Common myeloid progenitor, CD34-positive (primary cell): Measurements from ENCODE around the gene EXD3.

Experiments used
- CTCF ChIA-PET: fragments of 350-600 bp; sonication (Branson Sonifier 250); formaldehyde crosslinking; loops from one replicate; lab custom pipeline; 2021; ENCODE audit warnings: antibody characterized with exemption; lab: Charles Lee
- POLR2A ChIA-PET: fragments of 350-600 bp; sonication (Branson Sonifier 250); formaldehyde crosslinking; loops from one replicate; lab custom pipeline; 2021; ENCODE audit warnings: antibody characterized with exemption; lab: Charles Lee
- DNase-seq, 3 donors: peaks; one replicate each; pipeline versions ENCODE4 v3.0.0 to v3.0.0-alpha.2; 2013
- H3K27ac ChIP-seq, 2 experiments: 1 replicate in 1 of 2; 2 replicates in 1 of 2; pipeline ENCODE4 v1.7.0; 2013; ENCODE audit warnings: inconsistent platforms in 2 of 2, low read length in 2 of 2, mild to moderate bottlenecking in 2 of 2, low read depth in 1 of 2, moderate library complexity in 1 of 2; ENCODE audit not compliant: severe bottlenecking in 2 of 2, insufficient read depth in 1 of 2, poor library complexity in 1 of 2
- H3K27me3 ChIP-seq, 5 experiments: replicated peaks in 2 of 5; 1 replicate in 3 of 5; 2 replicates in 2 of 5; pipeline versions ENCODE4 v1.6.1 to v1.7.0; 2013; ENCODE audit warnings: low read length in 4 of 5, mild to moderate bottlenecking in 2 of 5, moderate library complexity in 2 of 5, inconsistent platforms in 1 of 5; ENCODE audit not compliant: insufficient read depth in 5 of 5, control insufficient read depth in 4 of 5
- H3K36me3 ChIP-seq, 4 experiments: 1 replicate in 2 of 4; 2 replicates in 2 of 4; pipeline versions ENCODE4 v1.6.1 to v1.7.0; 2013; ENCODE audit warnings: low read length in 3 of 4, control low read depth in 1 of 4, mild to moderate bottlenecking in 1 of 4; ENCODE audit not compliant: control insufficient read depth in 4 of 4, insufficient read depth in 4 of 4
- H3K4me1 ChIP-seq, 4 experiments: 1 replicate in 3 of 4; 2 replicates in 1 of 4; pipeline versions ENCODE4 v1.6.1 to v1.7.1; 2013; ENCODE audit warnings: low read length in 3 of 4, mild to moderate bottlenecking in 3 of 4, control low read depth in 1 of 4, inconsistent platforms in 1 of 4, moderate library complexity in 1 of 4; ENCODE audit not compliant: control insufficient read depth in 4 of 4, insufficient read depth in 4 of 4; ENCODE audit errors: control extremely low read depth in 1 of 4
- H3K4me3 ChIP-seq, 7 experiments: 1 replicate in 4 of 7; 2 replicates in 3 of 7; pipeline versions ENCODE4 v1.5.1 to v1.7.0; 2013; ENCODE audit warnings: mild to moderate bottlenecking in 7 of 7, low read length in 6 of 7, moderate library complexity in 6 of 7, inconsistent platforms in 2 of 7, low read depth in 2 of 7, control low read depth in 1 of 7; ENCODE audit not compliant: insufficient read depth in 4 of 7, control insufficient read depth in 1 of 7; ENCODE audit errors: extremely low read depth in 1 of 7
- H3K9me3 ChIP-seq, 5 experiments: 1 replicate in 4 of 5; 2 replicates in 1 of 5; pipeline versions ENCODE4 v1.6.1 to v1.7.1; 2013; ENCODE audit warnings: low read length in 4 of 5, mild to moderate bottlenecking in 2 of 5, inconsistent platforms in 1 of 5, low read depth in 1 of 5, moderate library complexity in 1 of 5; ENCODE audit not compliant: control insufficient read depth in 4 of 5, insufficient read depth in 2 of 5; ENCODE audit errors: control extremely low read depth in 1 of 5
- WGBS: methylation state at CpG from one replicate; pipeline ENCODE4 v1.1.5; 2013; ENCODE audit not compliant: insufficient coverage; 5-methylcytosine and 5-hydroxymethylcytosine counted together

Gene EXD3

GRCh38 chr9:137281345-137282116 lies 141.4 kb downstream of the EXD3 start:
- Histone ChIP-seq H3K4me3 (peak overlapping the region in 1 of 7 experiments; percentile 19), H3K27ac (no peak overlapping the region), H3K9me3 (no peaks in the 10 kb centered on the region), H3K27me3 (no peaks in the 10 kb centered on the region), H3K4me1 (peaks cover 0 to 61% (median 52%) of the 10 kb centered on the region in 4 experiments), H3K36me3 (peaks cover 3 to 40% (median 18%) of the 10 kb centered on the region in 4 experiments)
- ChIA-PET CTCF (interaction anchor here (1.4 to 2.1 kb wide), 3 partner anchors 9 to 21 kb away, joined by 3 to 6 read pairs (median 4); partner anchors contain the start of gene NRARP), POLR2A (no interaction called here)
- no peak for DNase-seq
- WGBS, result 85% methylated on average over 27 of the region's 39 CpGs

DNA sequence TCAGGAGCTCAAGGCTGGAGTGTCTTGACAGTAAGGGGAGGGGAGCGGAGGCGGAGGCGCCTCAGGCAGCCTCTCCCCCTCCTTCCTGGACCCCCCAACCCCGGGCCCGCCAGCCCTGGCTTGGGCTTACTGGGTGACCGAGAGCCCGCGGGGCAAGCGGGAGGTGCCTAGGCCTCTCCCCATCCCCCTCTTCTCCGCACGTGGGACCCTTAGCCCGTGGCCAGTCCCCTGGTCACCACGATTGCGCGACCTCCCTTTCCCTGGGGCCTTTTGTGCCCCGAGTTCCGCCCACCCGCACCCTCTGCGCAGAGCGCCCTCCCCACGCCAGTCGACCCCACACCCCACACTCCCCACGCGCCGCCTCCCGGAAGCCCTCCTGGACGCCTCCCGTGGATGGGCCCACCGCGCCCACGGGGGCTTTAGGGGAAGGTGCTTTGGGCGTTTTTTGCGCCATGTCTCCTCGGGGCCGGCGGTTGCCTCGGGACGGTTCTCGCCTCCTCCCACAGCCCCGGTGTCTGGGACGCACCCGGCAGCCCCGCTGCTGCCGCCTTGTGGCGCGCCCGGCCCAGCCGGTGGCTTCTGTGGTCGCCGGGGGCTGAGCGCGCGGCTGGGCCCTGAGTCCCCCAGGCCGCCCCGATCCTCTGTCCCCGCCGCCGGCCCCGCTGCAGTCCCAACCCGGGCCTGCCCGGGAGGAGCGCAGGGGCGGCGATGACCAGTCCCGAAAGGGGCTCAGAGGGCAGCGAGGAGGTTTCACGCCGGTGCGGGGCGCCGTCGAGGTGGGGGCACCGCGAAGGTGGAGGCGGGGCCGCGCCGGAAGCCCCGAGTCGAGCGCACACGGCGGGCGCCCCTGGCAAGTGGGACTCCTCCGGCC lies 142.3 kb downstream of the EXD3 start:
- H3K36me3 ChIP-seq, result peaks cover 3 to 40% (median 18%) of the 10 kb centered on the region in 4 experiments
- 62% methylated on average over 64 of the region's 85 CpGs for WGBS
- peak overlapping the region in 3 of 7 experiments; percentile 9 to 28 (median 19) for H3K4me3 ChIP-seq
- H3K9me3 ChIP-seq, result no peaks in the 10 kb centered on the region
- POLR2A ChIA-PET, result no interaction called here
- no peaks in the 10 kb centered on the region for H3K27me3 ChIP-seq
- peak in 2 of 3 donors; percentile 62 to 66 for DNase-seq
- CTCF ChIA-PET, result interaction anchor here (1.1 to 1.2 kb wide), 2 partner anchors 9 to 44 kb away, joined by 3 read pairs; no protein-coding TSS in a partner anchor
- H3K27ac ChIP-seq, result no peak overlapping the region
- H3K4me1 ChIP-seq, result peaks cover 0 to 69% (median 60%) of the 10 kb centered on the region in 4 experiments

- ChIA-PET CTCF (interaction anchor here (1.1 to 1.2 kb wide), 2 partner anchors 9 to 43 kb away, joined by 3 read pairs; no protein-coding TSS in a partner anchor), POLR2A (no interaction called here)
- no peak for DNase-seq
- WGBS, result 95% methylated on average over 34 of the region's 41 CpGs
- Histone ChIP-seq H3K4me3 (peak overlapping the region in 1 of 7 experiments; percentile 17), H3K9me3 (no peaks in the 10 kb centered on the region), H3K27ac (no peak overlapping the region), H3K36me3 (peaks cover 3 to 40% (median 18%) of the 10 kb centered on the region in 4 experiments), H3K27me3 (no peaks in the 10 kb centered on the region), H3K4me1 (peaks cover 0 to 76% (median 65%) of the 10 kb centered on the region in 4 experiments)
Measured at GRCh38 chr9:137279741-137280473, 143.1 kb downstream of the EXD3 start.

GRCh38 chr9:137278721-137279711 lies 143.9 kb downstream of the EXD3 start:
- Histone ChIP-seq H3K27me3 (no peaks in the 10 kb centered on the region), H3K4me3 (peak overlapping the region in 5 of 7 experiments; percentile 10 to 86 (median 77)), H3K36me3 (peaks cover 3 to 40% (median 19%) of the 10 kb centered on the region in 4 experiments), H3K9me3 (no peaks in the 10 kb centered on the region), H3K4me1 (peaks cover 0 to 84% (median 69%) of the 10 kb centered on the region in 4 experiments), H3K27ac (peak overlapping the region in 1 of 2 experiments; percentile 83)
- 91% methylated on average over 123 of the region's 139 CpGs for whole genome bisulfite sequencing
- DNase-seq, result no peak
- POLR2A ChIA-PET, result no interaction called here
- CTCF ChIA-PET, result interaction anchor here (1.1 to 1.2 kb wide), 2 partner anchors 8 to 42 kb away, joined by 3 read pairs; no protein-coding TSS in a partner anchor

- H3K27me3 ChIP-seq, result no peaks in the 10 kb centered on the region
- H3K4me3 ChIP-seq, result peak overlapping the region; percentile 42 to 86 (median 72)
- H3K4me1 ChIP-seq, result peaks cover 0 to 85% (median 68%) of the 10 kb centered on the region in 4 experiments
- CTCF ChIA-PET, result interaction anchor here (1.4 to 2.8 kb wide), 4 partner anchors 9 to 17 kb away, joined by 3 to 12 read pairs (median 7); no protein-coding TSS in a partner anchor
- H3K36me3 ChIP-seq, result peaks cover 3 to 35% (median 18%) of the 10 kb centered on the region in 4 experiments
- DNase-seq, result peak in 2 of 3 donors; percentile 43 to 67
- 11% methylated on average over 35 of the region's 54 CpGs for WGBS
- H3K27ac ChIP-seq, result peak overlapping the region; percentile 25 to 83
- H3K9me3 ChIP-seq, result no peaks in the 10 kb centered on the region
- POLR2A ChIA-PET, result interaction anchor here (1.4 kb wide), 1 partner anchor 16 kb away, joined by 3 read pairs; no protein-coding TSS in a partner anchor
Measured at GRCh38 chr9:137278061-137278701, 144.8 kb downstream of the EXD3 start.
